ENCODE measurements around the gene DOCK3. TPM values are rescaled to one million over a fixed set of nuclear protein-coding genes. Genes with fewer than 3 reads are reported as not detected.
"Not testable (repeated sequence)": the region's sequence is repeated elsewhere in the genome, so short reads cannot be mapped to it uniquely, and the experiment has no call there.

Gene DOCK3
- total RNA-seq, 6 donors from 2014 or later: 0.15 to 3.1 (median 0.88) TPM

GRCh38 chr3:51360806-51361205 is 686.1 kb downstream of the DOCK3 start:
- ATAC-seq (ENCODE audit: low FRiP score in 2 of 2) (no peak), DNase-seq (no peak)
- Histone ChIP-seq H3K27me3 (no peaks in the 10 kb centered on the region), H3K9me3 (no peaks in the 10 kb centered on the region), H3K4me3 (no peak overlapping the region), H3K27ac (no peak overlapping the region), H3K4me1 (no peaks in the 10 kb centered on the region), H3K36me3 (no peaks in the 10 kb centered on the region)
- TF ChIP-seq EP300 (IDR thresholded peaks at IDR 0.05) (no peak), POLR2AphosphoS5 (IDR thresholded peaks at IDR 0.05) (no peak), POLR2A (IDR thresholded peaks at IDR 0.05) (no peak), CTCF (IDR thresholded peaks at IDR 0.05) (no peak)
- 77 to 86% methylated on average over 3 of the region's 3 CpGs for WGBS, 2 donors

- Histone ChIP-seq H3K27ac (no peak overlapping the region), H3K4me3 (no peak overlapping the region), H3K4me1 (no peaks in the 10 kb centered on the region), H3K27me3 (no peaks in the 10 kb centered on the region), H3K9me3 (no peaks in the 10 kb centered on the region), H3K36me3 (no peaks in the 10 kb centered on the region)
- 91 to 95% methylated on average over 6 of the region's 6 CpGs for WGBS, 2 donors
- no peak for DNase-seq
- TF ChIP-seq POLR2AphosphoS5 (IDR thresholded peaks at IDR 0.05) (no peak), POLR2A (IDR thresholded peaks at IDR 0.05) (no peak), EP300 (IDR thresholded peaks at IDR 0.05) (no peak), CTCF (IDR thresholded peaks at IDR 0.05) (no peak)
- no peak for ATAC-seq (ENCODE audit: low FRiP score in 2 of 2)
Measured at GRCh38 chr3:51361746-51362145, 687.0 kb downstream of the DOCK3 start.

- H3K4me1 ChIP-seq: no peaks in the 10 kb centered on the region
- no peak overlapping the region for H3K27ac ChIP-seq
- H3K36me3 ChIP-seq: no peaks in the 10 kb centered on the region
- no peaks in the 10 kb centered on the region for H3K27me3 ChIP-seq
- TF ChIP-seq POLR2A (IDR thresholded peaks at IDR 0.05) (no peak), EP300 (IDR thresholded peaks at IDR 0.05) (no peak), CTCF (IDR thresholded peaks at IDR 0.05) (no peak), POLR2AphosphoS5 (IDR thresholded peaks at IDR 0.05) (no peak)
- H3K9me3 ChIP-seq: no peaks in the 10 kb centered on the region
- 85 to 89% methylated on average over 9 of the region's 9 CpGs for WGBS, 2 donors
- ATAC-seq (ENCODE audit: low FRiP score in 2 of 2) (no peak), DNase-seq (no peak)
- H3K4me3 ChIP-seq: no peak overlapping the region
Measured at GRCh38 chr3:51362476-51362875, 687.7 kb downstream of the DOCK3 start.

GRCh38 chr3:51368276-51368675 is 693.5 kb downstream of the DOCK3 start:
- WGBS, 2 donors: 82 to 92% methylated on average over 8 of the region's 8 CpGs
- H3K4me1 ChIP-seq; H3K9me3 ChIP-seq; H3K4me3 ChIP-seq; ATAC-seq (ENCODE audit: low FRiP score in 2 of 2); H3K36me3 ChIP-seq; H3K27ac ChIP-seq; DNase-seq; H3K27me3 ChIP-seq: not testable (repeated sequence)

- Histone ChIP-seq H3K27me3 (no peaks in the 10 kb centered on the region), H3K4me3 (no peak overlapping the region), H3K36me3 (no peaks in the 10 kb centered on the region), H3K4me1 (no peaks in the 10 kb centered on the region), H3K9me3 (no peaks in the 10 kb centered on the region), H3K27ac (no peak overlapping the region)
- WGBS, 2 donors: 34 to 36% methylated on average over 4 of the region's 4 CpGs
- ATAC-seq (ENCODE audit: low FRiP score in 2 of 2) (peak; percentile 42 to 70), DNase-seq (peak in 1 of 2 donors; percentile 40)
- TF ChIP-seq CTCF (IDR thresholded peaks at IDR 0.05) (peak; percentile 31 to 79 (median 56)), POLR2AphosphoS5 (IDR thresholded peaks at IDR 0.05) (no peak), POLR2A (IDR thresholded peaks at IDR 0.05) (no peak), EP300 (IDR thresholded peaks at IDR 0.05) (no peak)
Measured at GRCh38 chr3:51371943-51372557, 697.3 kb downstream of the DOCK3 start.
